GM12878 (cell line): ENCODE measurements around the gene FABP1. TPM values are rescaled to one million over a fixed set of nuclear protein-coding genes. Genes with fewer than 3 reads are reported as not detected.

Experiments
- ATAC-seq: fragments of 200-7000 bp; cut with Tn5 transposase; 3 replicates; pipeline ENCODE4 v1.9.1; 2020; ENCODE audit warnings: mild to moderate bottlenecking, moderate library complexity
- BruUV-seq: library from RNA; stranded (reverse); fragments of 400-500 nt; replicated peaks from 2 replicates; lab custom pipeline; 2021; lab: Mats Ljungman, UMichigan
- CTCF ChIA-PET: fragments of 300-600 bp; sonication (Branson Sonifier 250); formaldehyde crosslinking; extraction: SDS; loops from one replicate; lab custom pipeline; 2021; ENCODE audit warnings: inconsistent platforms; lab: Yijun Ruan, JAX
- POLR2A ChIA-PET: fragments of 350-600 bp; formaldehyde crosslinking; extraction: SDS; loops from one replicate; lab custom pipeline; 2021; ENCODE audit warnings: inconsistent platforms; lab: Charles Lee
- RAD21 ChIA-PET: fragments of 300-600 bp; sonication (Branson Sonifier 250); formaldehyde crosslinking; loops from one replicate; lab custom pipeline; 2023; ENCODE audit warnings: antibody characterized with exemption; ENCODE audit not compliant: unreplicated experiment; lab: Charles Lee
- SMC1A ChIA-PET: fragments of 300-600 bp; sonication (Branson Sonifier 250); formaldehyde crosslinking; loops from one replicate; lab custom pipeline; 2023; ENCODE audit not compliant: unreplicated experiment, uncharacterized antibody; lab: Charles Lee
- DNase-seq: peaks from one replicate; pipeline ENCODE4 v3.0.0-alpha.2; 2011; ENCODE audit warnings: low read depth, low spot score
- FAIRE-seq: peaks from 3 replicates; lab custom pipeline; 2011; peaks lifted over from hg19 to GRCh38; lab: Jason Lieb, UNC
- H2AFZ ChIP-seq: 2 replicates; pipeline ENCODE4 v1.6.0; 2011; ENCODE audit warnings: low read depth, low read length, control low read depth; ENCODE audit not compliant: control insufficient read depth
- H3K27ac ChIP-seq: 2 replicates; pipeline ENCODE4 v1.5.1; 2011; ENCODE audit warnings: control low read depth; ENCODE audit not compliant: control insufficient read depth, insufficient read depth
- H3K27me3 ChIP-seq, 2 experiments: replicated peaks in 1 of 2; 2 replicates each; pipeline versions ENCODE4 v1.6.0 to v1.6.1; 2011; ENCODE audit warnings: low read length in 1 of 2; ENCODE audit not compliant: control insufficient read depth in 2 of 2, insufficient read depth in 2 of 2
- H3K36me3 ChIP-seq, 2 experiments: 2 replicates each; pipeline ENCODE4 v1.5.1; 2011; ENCODE audit warnings: low read length in 1 of 2; ENCODE audit not compliant: control insufficient read depth in 2 of 2, insufficient read depth in 2 of 2
- H3K4me1 ChIP-seq: 2 replicates; pipeline ENCODE4 v1.6.1; 2011; ENCODE audit warnings: mild to moderate bottlenecking, low read length, moderate library complexity, mixed read lengths; ENCODE audit not compliant: control insufficient read depth, insufficient read depth
- H3K4me2 ChIP-seq: 2 replicates; pipeline ENCODE4 v1.6.0; 2011; ENCODE audit warnings: control low read depth; ENCODE audit not compliant: control insufficient read depth, insufficient read depth
- H3K4me3 ChIP-seq: fragments of 200-600 bp; sonication (generic); 2 replicates; pipeline ENCODE4 v1.5.1; 2016
- H3K79me2 ChIP-seq: 2 replicates; pipeline ENCODE4 v1.6.0; 2011; ENCODE audit warnings: low read length; ENCODE audit not compliant: control insufficient read depth, insufficient read depth
- H3K9ac ChIP-seq: 2 replicates; pipeline ENCODE4 v1.8.0; 2011; ENCODE audit warnings: low read length, control low read depth, mixed read lengths; ENCODE audit not compliant: control insufficient read depth, insufficient read depth
- H3K9me3 ChIP-seq: replicated peaks from 3 replicates; pipeline ENCODE4 v1.5.1; 2011; ENCODE audit warnings: mild to moderate bottlenecking, low read length; ENCODE audit not compliant: control insufficient read depth, insufficient read depth
- H4K20me1 ChIP-seq: 2 replicates; pipeline ENCODE4 v1.6.0; 2011; ENCODE audit not compliant: control insufficient read depth, insufficient read depth
- ASH2L ChIP-seq: fragments of 300-600, 200-600 bp; sonication (generic); IDR thresholded peaks from 2 replicates; pipeline ENCODE4 v1.6.1; 2017; ENCODE audit warnings: low read depth, mild to moderate bottlenecking, borderline replicate concordance
- BRCA1 ChIP-seq: IDR thresholded peaks from 2 replicates; pipeline ENCODE4 v1.6.1; 2011; ENCODE audit warnings: low read depth, low read length, improper control_type of control experiment
- CHD1 ChIP-seq: IDR thresholded peaks from 2 replicates; pipeline ENCODE4 v1.6.1; 2012; ENCODE audit warnings: low read depth, low read length, improper control_type of control experiment
- HCFC1 ChIP-seq: fragments of 150-350 bp; IDR thresholded peaks from 2 replicates; pipeline ENCODE4 v1.6.1; 2014; ENCODE audit warnings: low read length
- HDAC6 ChIP-seq: fragments of 200-600 bp; sonication (generic); IDR thresholded peaks from one replicate; pipeline ENCODE4 v1.8.0; 2017; ENCODE audit warnings: antibody characterized with exemption; ENCODE audit not compliant: unreplicated experiment
- MEF2A ChIP-seq: IDR thresholded peaks from 2 replicates; pipeline ENCODE4 v1.6.1; 2011; ENCODE audit warnings: low read depth, mild to moderate bottlenecking, low read length, moderate library complexity; ENCODE audit not compliant: insufficient read depth
- NKRF ChIP-seq: fragments of 450-650 bp; conservative IDR thresholded peaks from 2 replicates; pipeline ENCODE4 v1.6.1; 2017; ENCODE audit warnings: mild to moderate bottlenecking, moderate library complexity
- NRF1 ChIP-seq: conservative IDR thresholded peaks from 2 replicates; pipeline ENCODE4 v1.6.1; 2011; ENCODE audit warnings: mild to moderate bottlenecking, low read depth, low read length, improper control_type of control experiment
- RCOR1 ChIP-seq: conservative IDR thresholded peaks from 2 replicates; pipeline ENCODE4 v1.6.1; 2012; ENCODE audit warnings: low read depth, low read length, improper control_type of control experiment
- SUPT20H ChIP-seq: IDR thresholded peaks from 2 replicates; pipeline ENCODE4 v1.6.1; 2011; ENCODE audit warnings: low read depth, mild to moderate bottlenecking, low read length, moderate library complexity, borderline replicate concordance; ENCODE audit not compliant: control insufficient read depth
- ZNF207 ChIP-seq: fragments of 450-650 bp; IDR thresholded peaks from 2 replicates; pipeline ENCODE4 v1.6.1; 2014; ENCODE audit warnings: antibody characterized with exemption, mild to moderate bottlenecking, borderline replicate concordance
- WGBS: methylation state at CpG from one replicate; pipeline ENCODE4 v1.1.6; 2016; ENCODE audit warnings: low lambda C conversion rate; ENCODE audit not compliant: insufficient replicate concordance, insufficient coverage; ENCODE audit errors: missing lambda C conversion rate; 5-methylcytosine and 5-hydroxymethylcytosine counted together
- in situ Hi-C: fragments of 300-500 bp; cut with MboI; formaldehyde crosslinking; loops from 9 replicates; pipeline ENCODE4 v1.14.3; 2018; ENCODE audit warnings: mixed read lengths
- intact Hi-C: fragments of 100-400 bp; cut with micrococcal nuclease; formaldehyde crosslinking; loops from one replicate; pipeline ENCODE4 v1.14.2; 2022; ENCODE audit not compliant: unreplicated experiment
- polyA plus RNA-seq, 11 experiments: library from polyadenylated mRNA; depleted of rRNA in 4 of 11; unstranded in 6 of 11; stranded (reverse) in 5 of 11; fragments of >200 nt; fragmentation: Nextera tagmentation in 4 of 11; fragmentation: Illumina TruSeq in 1 of 11; extraction: Ambion mirVana in 4 of 11; extraction: Trizol in 1 of 11; gene quantifications; 1 replicate in 1 of 11; 2 replicates in 10 of 11; pipeline versions ENCODE4 v1.2.1 to v1.2.3, GENCODE V29; 2011 to 2016; ENCODE audit warnings: inconsistent platforms in 2 of 11, missing spikeins in 2 of 11, low read depth in 1 of 11
- total RNA-seq, 4 experiments: library from RNA; depleted of rRNA in 3 of 4; stranded (reverse); fragments of >200 nt in 3 of 4; fragmentation: Illumina TruSeq in 1 of 4; extraction: Trizol in 1 of 4; gene quantifications; 2 replicates each; pipeline versions ENCODE4 v1.2.1 to v1.2.3, GENCODE V29; 2013 to 2021
- TF ChIP-seq, protein P1 (sequence below): IDR thresholded peaks from 2 replicates; pipeline ENCODE4 v1.6.1; 2012; ENCODE audit warnings: low read length, inconsistent platforms
- TF ChIP-seq, protein P2 (sequence below): fragments of 450-650 bp; IDR thresholded peaks from 2 replicates; pipeline ENCODE4 v1.6.1; 2018; ENCODE audit warnings: mild to moderate bottlenecking, low read depth, moderate library complexity; ENCODE audit not compliant: partially characterized antibody
- TF ChIP-seq, protein P3 (sequence below): fragments of 450-650 bp; IDR thresholded peaks from 2 replicates; pipeline ENCODE4 v1.6.1; 2017; ENCODE audit warnings: low read depth, mild to moderate bottlenecking, moderate library complexity

FABP1 gene
- total and polyA plus RNA-seq, 10 of the 15 experiments (the other 5 are each of a cell fraction or from before 2014, with no cell fraction given): not detected

DNA sequence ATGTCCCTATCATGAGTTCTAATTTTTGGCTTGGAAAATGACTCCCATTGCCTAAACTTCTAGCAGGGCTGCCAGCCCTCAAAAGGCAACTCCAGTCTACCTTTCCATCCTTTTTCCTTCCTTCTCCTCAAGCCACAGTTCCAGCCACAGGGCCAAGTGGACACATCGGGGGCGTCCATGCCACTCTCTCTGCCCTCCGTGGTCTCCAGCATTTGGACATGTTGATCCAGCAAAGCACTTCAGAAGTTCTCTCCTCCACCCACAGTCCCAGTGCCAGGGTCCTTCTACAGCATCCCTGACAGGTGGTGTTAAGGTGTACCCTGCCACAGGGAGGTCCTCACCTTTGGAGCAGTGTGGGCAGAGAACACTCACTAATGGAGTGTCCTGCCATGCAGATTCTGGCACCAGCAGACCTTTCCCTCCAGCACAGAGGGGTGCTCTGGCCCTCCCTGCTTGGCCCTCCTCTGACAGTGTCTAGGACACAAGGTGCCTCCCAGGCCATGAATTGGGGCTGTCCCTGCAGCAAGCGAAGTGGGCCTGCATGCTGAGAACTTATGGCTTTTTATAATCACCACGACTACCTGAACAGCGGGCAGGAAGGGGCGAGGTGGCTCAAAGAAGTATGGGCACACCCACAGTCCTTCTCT lies 1.6 kb upstream of the FABP1 start (continued):
- TF ChIP-seq SUPT20H (no peak), MEF2A (no peak), NRF1 (no peak), ASH2L (no peak)
- TF ChIP-seq, protein P1, sequence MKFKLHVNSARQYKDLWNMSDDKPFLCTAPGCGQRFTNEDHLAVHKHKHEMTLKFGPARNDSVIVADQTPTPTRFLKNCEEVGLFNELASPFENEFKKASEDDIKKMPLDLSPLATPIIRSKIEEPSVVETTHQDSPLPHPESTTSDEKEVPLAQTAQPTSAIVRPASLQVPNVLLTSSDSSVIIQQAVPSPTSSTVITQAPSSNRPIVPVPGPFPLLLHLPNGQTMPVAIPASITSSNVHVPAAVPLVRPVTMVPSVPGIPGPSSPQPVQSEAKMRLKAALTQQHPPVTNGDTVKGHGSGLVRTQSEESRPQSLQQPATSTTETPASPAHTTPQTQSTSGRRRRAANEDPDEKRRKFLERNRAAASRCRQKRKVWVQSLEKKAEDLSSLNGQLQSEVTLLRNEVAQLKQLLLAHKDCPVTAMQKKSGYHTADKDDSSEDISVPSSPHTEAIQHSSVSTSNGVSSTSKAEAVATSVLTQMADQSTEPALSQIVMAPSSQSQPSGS: no peak
- TF ChIP-seq, all 136 proteins: peak for 0

GRCh38 chr2:88128654-88129312 lies 921 bp upstream of the FABP1 start:
- Histone ChIP-seq H3K27ac (no peak overlapping the region), H3K9ac (no peak overlapping the region), H3K4me2 (no peak overlapping the region), H3K9me3 (no peaks in the 10 kb centered on the region), H3K4me1 (no peaks in the 10 kb centered on the region), H2AFZ (no peak overlapping the region), H3K79me2 (no peaks in the 10 kb centered on the region), H3K4me3 (no peak overlapping the region), H4K20me1 (no peaks in the 10 kb centered on the region), H3K36me3 (no peaks in the 10 kb centered on the region), H3K27me3 (no peaks in the 10 kb centered on the region; a peak in 1 of 4 replicates)
- SMC1A ChIA-PET: no interaction called here
- DNase-seq (no peak), ATAC-seq (no peak), FAIRE-seq (no peak)
- RAD21 ChIA-PET: no interaction called here
- CTCF ChIA-PET: no interaction called here
- WGBS: 27% methylated on average over 5 of the region's 7 CpGs
- intact Hi-C loops (no loop called here), in situ Hi-C loops (no loop called here)
- POLR2A ChIA-PET: no interaction called here
- no TSS peak for BruUV-seq
- TF ChIP-seq HCFC1 (no peak), RCOR1 (no peak), NKRF (no peak), BRCA1 (no peak), ZNF207 (no peak), CHD1 (no peak), HDAC6 (no peak)
- TF ChIP-seq, protein P2, sequence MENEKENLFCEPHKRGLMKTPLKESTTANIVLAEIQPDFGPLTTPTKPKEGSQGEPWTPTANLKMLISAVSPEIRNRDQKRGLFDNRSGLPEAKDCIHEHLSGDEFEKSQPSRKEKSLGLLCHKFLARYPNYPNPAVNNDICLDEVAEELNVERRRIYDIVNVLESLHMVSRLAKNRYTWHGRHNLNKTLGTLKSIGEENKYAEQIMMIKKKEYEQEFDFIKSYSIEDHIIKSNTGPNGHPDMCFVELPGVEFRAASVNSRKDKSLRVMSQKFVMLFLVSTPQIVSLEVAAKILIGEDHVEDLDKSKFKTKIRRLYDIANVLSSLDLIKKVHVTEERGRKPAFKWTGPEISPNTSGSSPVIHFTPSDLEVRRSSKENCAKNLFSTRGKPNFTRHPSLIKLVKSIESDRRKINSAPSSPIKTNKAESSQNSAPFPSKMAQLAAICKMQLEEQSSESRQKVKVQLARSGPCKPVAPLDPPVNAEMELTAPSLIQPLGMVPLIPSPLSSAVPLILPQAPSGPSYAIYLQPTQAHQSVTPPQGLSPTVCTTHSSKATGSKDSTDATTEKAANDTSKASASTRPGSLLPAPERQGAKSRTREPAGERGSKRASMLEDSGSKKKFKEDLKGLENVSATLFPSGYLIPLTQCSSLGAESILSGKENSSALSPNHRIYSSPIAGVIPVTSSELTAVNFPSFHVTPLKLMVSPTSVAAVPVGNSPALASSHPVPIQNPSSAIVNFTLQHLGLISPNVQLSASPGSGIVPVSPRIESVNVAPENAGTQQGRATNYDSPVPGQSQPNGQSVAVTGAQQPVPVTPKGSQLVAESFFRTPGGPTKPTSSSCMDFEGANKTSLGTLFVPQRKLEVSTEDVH: no peak
- TF ChIP-seq, protein P3, sequence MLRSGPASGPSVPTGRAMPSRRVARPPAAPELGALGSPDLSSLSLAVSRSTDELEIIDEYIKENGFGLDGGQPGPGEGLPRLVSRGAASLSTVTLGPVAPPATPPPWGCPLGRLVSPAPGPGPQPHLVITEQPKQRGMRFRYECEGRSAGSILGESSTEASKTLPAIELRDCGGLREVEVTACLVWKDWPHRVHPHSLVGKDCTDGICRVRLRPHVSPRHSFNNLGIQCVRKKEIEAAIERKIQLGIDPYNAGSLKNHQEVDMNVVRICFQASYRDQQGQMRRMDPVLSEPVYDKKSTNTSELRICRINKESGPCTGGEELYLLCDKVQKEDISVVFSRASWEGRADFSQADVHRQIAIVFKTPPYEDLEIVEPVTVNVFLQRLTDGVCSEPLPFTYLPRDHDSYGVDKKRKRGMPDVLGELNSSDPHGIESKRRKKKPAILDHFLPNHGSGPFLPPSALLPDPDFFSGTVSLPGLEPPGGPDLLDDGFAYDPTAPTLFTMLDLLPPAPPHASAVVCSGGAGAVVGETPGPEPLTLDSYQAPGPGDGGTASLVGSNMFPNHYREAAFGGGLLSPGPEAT: no peak
